ENCODE results near the gene IKZF1.

IKZF1 gene

GRCh38 chr7:50308203-50308531 is 3.7 kb downstream of the IKZF1 start:
- peaks cover 16% of the 10 kb centered on the region for H3K27me3 ChIP-seq (ENCODE audit: control insufficient read depth, insufficient read depth, low read length)
- no peak overlapping the region for H3K4me3 ChIP-seq (ENCODE audit: low read length)
- WGBS (ENCODE audit: insufficient coverage, insufficient read length) = no CpG with 5 or more reads among the region's 3 CpGs
- H3K27ac ChIP-seq (ENCODE audit: low read length) = no peak overlapping the region
- no peaks in the 10 kb centered on the region for H3K9me3 ChIP-seq (ENCODE audit: control insufficient read depth, insufficient read depth, low read length)
- no peaks in the 10 kb centered on the region for H3K36me3 ChIP-seq (ENCODE audit: control insufficient read depth, insufficient read depth, low read length)
- no peak for DNase-seq (ENCODE audit: low read depth, low spot score)
- peaks cover 2% of the 10 kb centered on the region for H3K4me1 ChIP-seq (ENCODE audit: control insufficient read depth, insufficient read depth, low read length)

- Histone ChIP-seq H3K9me3 (ENCODE audit: control insufficient read depth, insufficient read depth, low read length) (no peaks in the 10 kb centered on the region), H3K27ac (ENCODE audit: low read length) (no peak overlapping the region), H3K36me3 (ENCODE audit: control insufficient read depth, insufficient read depth, low read length) (no peaks in the 10 kb centered on the region), H3K27me3 (ENCODE audit: control insufficient read depth, insufficient read depth, low read length) (peaks cover 11% of the 10 kb centered on the region; the same call in 1 of the 2 replicates), H3K4me1 (ENCODE audit: control insufficient read depth, insufficient read depth, low read length) (peaks cover 2% of the 10 kb centered on the region), H3K4me3 (ENCODE audit: low read length) (no peak overlapping the region)
- WGBS (ENCODE audit: insufficient coverage, insufficient read length) = no CpG with 5 or more reads among the region's 18 CpGs
- DNase-seq (ENCODE audit: low read depth, low spot score) = no peak
Observed at GRCh38 chr7:50308532-50309385, 4.2 kb downstream of the IKZF1 start.

GRCh38 chr7:50309721-50310120 is 5.2 kb downstream of the IKZF1 start:
- H3K9me3 ChIP-seq (ENCODE audit: control insufficient read depth, insufficient read depth, low read length) = no peaks in the 10 kb centered on the region
- no peaks in the 10 kb centered on the region for H3K36me3 ChIP-seq (ENCODE audit: control insufficient read depth, insufficient read depth, low read length)
- no peak overlapping the region for H3K27ac ChIP-seq (ENCODE audit: low read length)
- H3K4me3 ChIP-seq (ENCODE audit: low read length) = no peak overlapping the region
- peaks cover 9% of the 10 kb centered on the region; the same call in 1 of the 2 replicates for H3K27me3 ChIP-seq (ENCODE audit: control insufficient read depth, insufficient read depth, low read length)
- peaks cover 2% of the 10 kb centered on the region for H3K4me1 ChIP-seq (ENCODE audit: control insufficient read depth, insufficient read depth, low read length)
- DNase-seq (ENCODE audit: low read depth, low spot score) = no peak
- WGBS (ENCODE audit: insufficient coverage, insufficient read length) = 100% methylated on average over 1 of the region's 3 CpGs

GRCh38 chr7:50310361-50310760 is 5.8 kb downstream of the IKZF1 start:
- peaks cover 2% of the 10 kb centered on the region; the same call in 1 of the 2 replicates for H3K27me3 ChIP-seq (ENCODE audit: control insufficient read depth, insufficient read depth, low read length)
- no CpG with 5 or more reads among the region's 6 CpGs for WGBS (ENCODE audit: insufficient coverage, insufficient read length)

GRCh38 chr7:50310956-50311355 is 6.4 kb downstream of the IKZF1 start:
- no CpG with 5 or more reads among the region's 1 CpG for WGBS (ENCODE audit: insufficient coverage, insufficient read length)
- Histone ChIP-seq H3K9me3 (ENCODE audit: control insufficient read depth, insufficient read depth, low read length) (no peaks in the 10 kb centered on the region), H3K4me1 (ENCODE audit: control insufficient read depth, insufficient read depth, low read length) (peaks cover 3% of the 10 kb centered on the region), H3K36me3 (ENCODE audit: control insufficient read depth, insufficient read depth, low read length) (no peaks in the 10 kb centered on the region), H3K27ac (ENCODE audit: low read length) (no peak overlapping the region), H3K27me3 (ENCODE audit: control insufficient read depth, insufficient read depth, low read length) (no peaks in the 10 kb centered on the region), H3K4me3 (ENCODE audit: low read length) (no peak overlapping the region)
- DNase-seq (ENCODE audit: low read depth, low spot score) = no peak

More at GRCh38 chr7:50310361-50310760, 5.8 kb downstream of the IKZF1 start:
- Histone ChIP-seq H3K27ac (ENCODE audit: low read length) (no peak overlapping the region), H3K9me3 (ENCODE audit: control insufficient read depth, insufficient read depth, low read length) (no peaks in the 10 kb centered on the region), H3K4me1 (ENCODE audit: control insufficient read depth, insufficient read depth, low read length) (peaks cover 3% of the 10 kb centered on the region), H3K4me3 (ENCODE audit: low read length) (no peak overlapping the region), H3K36me3 (ENCODE audit: control insufficient read depth, insufficient read depth, low read length) (no peaks in the 10 kb centered on the region)
- no peak for DNase-seq (ENCODE audit: low read depth, low spot score)

- H3K4me3 ChIP-seq (ENCODE audit: low read length) = no peak overlapping the region
- no peaks in the 10 kb centered on the region for H3K36me3 ChIP-seq (ENCODE audit: control insufficient read depth, insufficient read depth, low read length)
- WGBS (ENCODE audit: insufficient coverage, insufficient read length) = no CpG with 5 or more reads among the region's 10 CpGs
- no peaks in the 10 kb centered on the region for H3K27me3 ChIP-seq (ENCODE audit: control insufficient read depth, insufficient read depth, low read length)
- no peak overlapping the region for H3K27ac ChIP-seq (ENCODE audit: low read length)
- peaks cover 7% of the 10 kb centered on the region for H3K4me1 ChIP-seq (ENCODE audit: control insufficient read depth, insufficient read depth, low read length)
- DNase-seq (ENCODE audit: low read depth, low spot score) = no peak
- no peaks in the 10 kb centered on the region for H3K9me3 ChIP-seq (ENCODE audit: control insufficient read depth, insufficient read depth, low read length)
Observed at GRCh38 chr7:50312250-50313162, 8.0 kb downstream of the IKZF1 start.

- H3K9me3 ChIP-seq (ENCODE audit: control insufficient read depth, insufficient read depth, low read length) = no peaks in the 10 kb centered on the region
- H3K4me1 ChIP-seq (ENCODE audit: control insufficient read depth, insufficient read depth, low read length) = peaks cover 5% of the 10 kb centered on the region; the same call in 1 of the 2 replicates
- no peaks in the 10 kb centered on the region for H3K27me3 ChIP-seq (ENCODE audit: control insufficient read depth, insufficient read depth, low read length)
- H3K4me3 ChIP-seq (ENCODE audit: low read length) = no peak overlapping the region
- no peak overlapping the region for H3K27ac ChIP-seq (ENCODE audit: low read length)
- H3K36me3 ChIP-seq (ENCODE audit: control insufficient read depth, insufficient read depth, low read length) = no peaks in the 10 kb centered on the region
- no CpG with 5 or more reads among the region's 11 CpGs for WGBS (ENCODE audit: insufficient coverage, insufficient read length)
- DNase-seq (ENCODE audit: low read depth, low spot score) = no peak
Observed at GRCh38 chr7:50314836-50315592, 10.5 kb downstream of the IKZF1 start.

- Histone ChIP-seq H3K27ac (ENCODE audit: low read length) (no peak overlapping the region), H3K27me3 (ENCODE audit: control insufficient read depth, insufficient read depth, low read length) (no peaks in the 10 kb centered on the region), H3K36me3 (ENCODE audit: control insufficient read depth, insufficient read depth, low read length) (no peaks in the 10 kb centered on the region), H3K9me3 (ENCODE audit: control insufficient read depth, insufficient read depth, low read length) (no peaks in the 10 kb centered on the region), H3K4me3 (ENCODE audit: low read length) (no peak overlapping the region), H3K4me1 (ENCODE audit: control insufficient read depth, insufficient read depth, low read length) (peaks cover 5% of the 10 kb centered on the region; the same call in 1 of the 2 replicates)
- no CpG with 5 or more reads among the region's 14 CpGs for WGBS (ENCODE audit: insufficient coverage, insufficient read length)
- DNase-seq (ENCODE audit: low read depth, low spot score) = no peak
Observed at GRCh38 chr7:50315739-50316671, 11.5 kb downstream of the IKZF1 start.

GRCh38 chr7:50317221-50317678 is 12.7 kb downstream of the IKZF1 start:
- no peaks in the 10 kb centered on the region for H3K27me3 ChIP-seq (ENCODE audit: control insufficient read depth, insufficient read depth, low read length)
- H3K27ac ChIP-seq (ENCODE audit: low read length) = no peak overlapping the region
- peaks cover 5% of the 10 kb centered on the region; the same call in 1 of the 2 replicates for H3K4me1 ChIP-seq (ENCODE audit: control insufficient read depth, insufficient read depth, low read length)
- DNase-seq (ENCODE audit: low read depth, low spot score) = no peak
- H3K36me3 ChIP-seq (ENCODE audit: control insufficient read depth, insufficient read depth, low read length) = no peaks in the 10 kb centered on the region
- no peaks in the 10 kb centered on the region for H3K9me3 ChIP-seq (ENCODE audit: control insufficient read depth, insufficient read depth, low read length)
- no peak overlapping the region for H3K4me3 ChIP-seq (ENCODE audit: low read length)
- no CpG with 5 or more reads among the region's 7 CpGs for WGBS (ENCODE audit: insufficient coverage, insufficient read length)
